ENCODE measurements around the gene EPHA7.

DNA sequence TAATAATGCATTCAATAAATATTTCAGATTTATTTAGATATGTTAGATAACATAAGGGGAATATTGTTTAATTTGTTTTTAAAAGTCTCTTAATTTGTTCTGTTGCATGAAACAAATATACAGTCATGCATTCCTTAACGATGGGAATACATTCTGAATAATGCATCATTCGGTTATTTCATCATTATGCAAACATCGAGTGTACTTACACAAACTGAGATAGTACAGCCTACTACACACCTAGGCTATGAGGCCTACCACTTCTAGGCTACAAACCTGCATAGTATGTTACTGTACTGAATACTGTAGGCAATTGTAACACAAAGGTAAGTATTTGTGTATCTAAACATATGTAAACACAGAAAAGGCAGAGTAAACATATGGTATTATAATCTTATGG lies 118.7 kb downstream of the EPHA7 start:
- TF ChIP-seq, protein P1, sequence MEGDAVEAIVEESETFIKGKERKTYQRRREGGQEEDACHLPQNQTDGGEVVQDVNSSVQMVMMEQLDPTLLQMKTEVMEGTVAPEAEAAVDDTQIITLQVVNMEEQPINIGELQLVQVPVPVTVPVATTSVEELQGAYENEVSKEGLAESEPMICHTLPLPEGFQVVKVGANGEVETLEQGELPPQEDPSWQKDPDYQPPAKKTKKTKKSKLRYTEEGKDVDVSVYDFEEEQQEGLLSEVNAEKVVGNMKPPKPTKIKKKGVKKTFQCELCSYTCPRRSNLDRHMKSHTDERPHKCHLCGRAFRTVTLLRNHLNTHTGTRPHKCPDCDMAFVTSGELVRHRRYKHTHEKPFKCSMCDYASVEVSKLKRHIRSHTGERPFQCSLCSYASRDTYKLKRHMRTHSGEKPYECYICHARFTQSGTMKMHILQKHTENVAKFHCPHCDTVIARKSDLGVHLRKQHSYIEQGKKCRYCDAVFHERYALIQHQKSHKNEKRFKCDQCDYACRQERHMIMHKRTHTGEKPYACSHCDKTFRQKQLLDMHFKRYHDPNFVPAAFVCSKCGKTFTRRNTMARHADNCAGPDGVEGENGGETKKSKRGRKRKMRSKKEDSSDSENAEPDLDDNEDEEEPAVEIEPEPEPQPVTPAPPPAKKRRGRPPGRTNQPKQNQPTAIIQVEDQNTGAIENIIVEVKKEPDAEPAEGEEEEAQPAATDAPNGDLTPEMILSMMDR (IDR thresholded peaks at IDR 0.05), result no peak
- TF ChIP-seq POLR2AphosphoS5 (IDR thresholded peaks at IDR 0.05) (no peak), POLR2A (IDR thresholded peaks at IDR 0.05) (no peak)
